ENCODE measurements around the gene BGN. TPM values are rescaled to one million over a fixed set of nuclear protein-coding genes. Genes with fewer than 3 reads are reported as not detected.

The BGN gene
- total and polyA plus RNA-seq, 2 experiments from 2014 or later = 0.87 to 1.8 TPM

DNA sequence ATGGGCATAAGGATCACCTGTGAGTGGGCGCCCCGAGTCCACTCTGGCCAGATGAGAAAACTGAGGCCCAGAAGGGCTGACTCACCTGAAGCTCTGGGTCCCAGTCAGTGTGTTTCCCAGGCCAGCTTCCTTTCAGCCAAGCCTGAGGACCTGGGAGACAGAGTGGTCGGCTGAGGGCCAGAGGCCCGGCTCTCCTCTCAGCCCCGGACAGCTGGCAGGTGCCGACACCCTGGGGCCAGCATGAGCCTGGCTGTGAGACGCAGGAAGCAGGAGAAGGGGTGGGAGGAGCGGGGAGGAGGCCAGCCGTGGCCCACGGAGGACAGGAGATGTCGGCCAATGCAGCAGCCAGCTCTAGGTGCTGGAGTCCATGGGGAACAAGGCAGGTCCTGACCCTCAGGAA, 51.6 kb downstream of the BGN start:
- H2AFZ ChIP-seq = no peak overlapping the region
- no peaks in the 10 kb centered on the region for H3K9me3 Mint-ChIP-seq
- no peak for ATAC-seq

DNA sequence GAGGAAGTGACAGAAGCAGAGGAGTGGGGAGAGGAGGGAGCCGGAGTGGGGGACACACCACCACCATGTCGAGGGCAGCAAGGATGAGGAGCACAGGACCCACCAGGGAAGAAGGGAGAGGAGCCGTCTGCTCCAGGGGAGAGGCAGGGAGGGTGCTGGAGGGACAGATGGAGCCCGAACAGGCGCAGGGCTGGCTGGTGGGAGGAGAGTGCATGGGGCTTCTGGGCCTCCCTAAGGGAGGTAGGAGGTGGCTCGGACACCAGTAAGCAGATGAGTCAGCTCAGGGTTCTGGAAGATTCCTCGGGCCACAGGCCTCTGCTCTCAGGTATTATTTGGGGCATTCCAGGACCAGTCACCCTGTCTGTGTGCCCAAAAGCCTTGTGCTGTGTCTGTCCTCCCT, 52.4 kb downstream of the BGN start:
- H3K9me2 ChIP-seq (ENCODE audit: insufficient read depth) = no peaks in the 10 kb centered on the region
- H3K36me3 ChIP-seq (ENCODE audit: insufficient read depth) = no peaks in the 10 kb centered on the region
- no peaks in the 10 kb centered on the region for H3K36me3 Mint-ChIP-seq (ENCODE audit: low read depth)
- H3K4me3 ChIP-seq = no peak overlapping the region
- no peak overlapping the region for H3K4me3 Mint-ChIP-seq
- H3K4me2 ChIP-seq = no peak overlapping the region
- DNase-seq (ENCODE audit: low spot score) (no peak), ATAC-seq (no peak)
- no peak overlapping the region for H3K27ac ChIP-seq (ENCODE audit: low read depth)
- no peak overlapping the region for H3K27ac Mint-ChIP-seq
- H3K4me1 ChIP-seq (ENCODE audit: insufficient read depth) = no peaks in the 10 kb centered on the region
- H4K20me1 ChIP-seq (replicated peaks; ENCODE audit: insufficient read depth) = no peaks in the 10 kb centered on the region
- H3K27me3 Mint-ChIP-seq (ENCODE audit: insufficient read depth, low read depth, poor library complexity) = peaks cover 2% of the 10 kb centered on the region
- no peaks in the 10 kb centered on the region for H3K4me1 Mint-ChIP-seq
- H3K27me3 ChIP-seq (ENCODE audit: insufficient read depth) = no peaks in the 10 kb centered on the region
- no peaks in the 10 kb centered on the region for H3K79me2 ChIP-seq (replicated peaks; ENCODE audit: insufficient read depth)
- no peaks in the 10 kb centered on the region for H3K9me3 Mint-ChIP-seq
- no peak overlapping the region for H2AFZ ChIP-seq
- H3F3A ChIP-seq (replicated peaks; ENCODE audit: low read depth) = no peaks in the 10 kb centered on the region
- TF ChIP-seq, protein P1, sequence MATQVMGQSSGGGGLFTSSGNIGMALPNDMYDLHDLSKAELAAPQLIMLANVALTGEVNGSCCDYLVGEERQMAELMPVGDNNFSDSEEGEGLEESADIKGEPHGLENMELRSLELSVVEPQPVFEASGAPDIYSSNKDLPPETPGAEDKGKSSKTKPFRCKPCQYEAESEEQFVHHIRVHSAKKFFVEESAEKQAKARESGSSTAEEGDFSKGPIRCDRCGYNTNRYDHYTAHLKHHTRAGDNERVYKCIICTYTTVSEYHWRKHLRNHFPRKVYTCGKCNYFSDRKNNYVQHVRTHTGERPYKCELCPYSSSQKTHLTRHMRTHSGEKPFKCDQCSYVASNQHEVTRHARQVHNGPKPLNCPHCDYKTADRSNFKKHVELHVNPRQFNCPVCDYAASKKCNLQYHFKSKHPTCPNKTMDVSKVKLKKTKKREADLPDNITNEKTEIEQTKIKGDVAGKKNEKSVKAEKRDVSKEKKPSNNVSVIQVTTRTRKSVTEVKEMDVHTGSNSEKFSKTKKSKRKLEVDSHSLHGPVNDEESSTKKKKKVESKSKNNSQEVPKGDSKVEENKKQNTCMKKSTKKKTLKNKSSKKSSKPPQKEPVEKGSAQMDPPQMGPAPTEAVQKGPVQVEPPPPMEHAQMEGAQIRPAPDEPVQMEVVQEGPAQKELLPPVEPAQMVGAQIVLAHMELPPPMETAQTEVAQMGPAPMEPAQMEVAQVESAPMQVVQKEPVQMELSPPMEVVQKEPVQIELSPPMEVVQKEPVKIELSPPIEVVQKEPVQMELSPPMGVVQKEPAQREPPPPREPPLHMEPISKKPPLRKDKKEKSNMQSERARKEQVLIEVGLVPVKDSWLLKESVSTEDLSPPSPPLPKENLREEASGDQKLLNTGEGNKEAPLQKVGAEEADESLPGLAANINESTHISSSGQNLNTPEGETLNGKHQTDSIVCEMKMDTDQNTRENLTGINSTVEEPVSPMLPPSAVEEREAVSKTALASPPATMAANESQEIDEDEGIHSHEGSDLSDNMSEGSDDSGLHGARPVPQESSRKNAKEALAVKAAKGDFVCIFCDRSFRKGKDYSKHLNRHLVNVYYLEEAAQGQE (IDR thresholded peaks at IDR 0.05; ENCODE audit: unreplicated experiment) = no peak
- no peak for TF ChIP-seq EZH2phosphoT487 (IDR thresholded peaks at IDR 0.05; ENCODE audit: unreplicated experiment)
- TF ChIP-seq JUNB (IDR thresholded peaks at IDR 0.05; ENCODE audit: unreplicated experiment) = no peak
- no peak for TF ChIP-seq ZNF331 (CRISPR knock-in tag; IDR thresholded peaks at IDR 0.05; ENCODE audit: low read depth)
- no peak for TF ChIP-seq EZH2 (IDR thresholded peaks at IDR 0.05; ENCODE audit: low read depth, unreplicated experiment)
- no peak for TF ChIP-seq POLR2AphosphoS5 (IDR thresholded peaks at IDR 0.05; ENCODE audit: low read depth)
- no peak for TF ChIP-seq NANOG (IDR thresholded peaks at IDR 0.05; ENCODE audit: borderline replicate concordance)
- TF ChIP-seq, protein P2, sequence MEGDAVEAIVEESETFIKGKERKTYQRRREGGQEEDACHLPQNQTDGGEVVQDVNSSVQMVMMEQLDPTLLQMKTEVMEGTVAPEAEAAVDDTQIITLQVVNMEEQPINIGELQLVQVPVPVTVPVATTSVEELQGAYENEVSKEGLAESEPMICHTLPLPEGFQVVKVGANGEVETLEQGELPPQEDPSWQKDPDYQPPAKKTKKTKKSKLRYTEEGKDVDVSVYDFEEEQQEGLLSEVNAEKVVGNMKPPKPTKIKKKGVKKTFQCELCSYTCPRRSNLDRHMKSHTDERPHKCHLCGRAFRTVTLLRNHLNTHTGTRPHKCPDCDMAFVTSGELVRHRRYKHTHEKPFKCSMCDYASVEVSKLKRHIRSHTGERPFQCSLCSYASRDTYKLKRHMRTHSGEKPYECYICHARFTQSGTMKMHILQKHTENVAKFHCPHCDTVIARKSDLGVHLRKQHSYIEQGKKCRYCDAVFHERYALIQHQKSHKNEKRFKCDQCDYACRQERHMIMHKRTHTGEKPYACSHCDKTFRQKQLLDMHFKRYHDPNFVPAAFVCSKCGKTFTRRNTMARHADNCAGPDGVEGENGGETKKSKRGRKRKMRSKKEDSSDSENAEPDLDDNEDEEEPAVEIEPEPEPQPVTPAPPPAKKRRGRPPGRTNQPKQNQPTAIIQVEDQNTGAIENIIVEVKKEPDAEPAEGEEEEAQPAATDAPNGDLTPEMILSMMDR (conservative IDR thresholded peaks at IDR 0.05; ENCODE audit: low read depth in 2 of 2) = no peak

More for the DNA sequence above, 51.6 kb downstream of the BGN start:
- TF ChIP-seq, protein P2 (conservative IDR thresholded peaks at IDR 0.05; ENCODE audit: low read depth in 2 of 2) = no peak
- Histone ChIP-seq H3K27ac (ENCODE audit: low read depth) (no peak overlapping the region), H3F3A (replicated peaks; ENCODE audit: low read depth) (no peaks in the 10 kb centered on the region), H3K4me1 (ENCODE audit: insufficient read depth) (no peaks in the 10 kb centered on the region), H3K4me2 (no peak overlapping the region), H3K4me3 (no peak overlapping the region), H3K36me3 (ENCODE audit: insufficient read depth) (no peaks in the 10 kb centered on the region), H3K27me3 (ENCODE audit: insufficient read depth) (no peaks in the 10 kb centered on the region), H3K9me2 (ENCODE audit: insufficient read depth) (no peaks in the 10 kb centered on the region), H4K20me1 (replicated peaks; ENCODE audit: insufficient read depth) (no peaks in the 10 kb centered on the region), H3K79me2 (replicated peaks; ENCODE audit: insufficient read depth) (no peaks in the 10 kb centered on the region)
- Mint-ChIP-seq H3K4me3 (no peak overlapping the region), H3K27me3 (ENCODE audit: insufficient read depth, low read depth, poor library complexity) (peaks cover 2% of the 10 kb centered on the region), H3K36me3 (ENCODE audit: low read depth) (no peaks in the 10 kb centered on the region), H3K4me1 (no peaks in the 10 kb centered on the region), H3K27ac (no peak overlapping the region)
- no peak for DNase-seq (ENCODE audit: low spot score)

Data from GM23338 (cell line).